Fibroblast of the aortic adventitia (primary cell): ENCODE results near the gene NCAM2. TPM values are rescaled to one million over a fixed set of nuclear protein-coding genes. Genes with fewer than 3 reads are reported as not detected.
A peak's percentile ranks its signal among the peaks of the same experiment; 100 is the strongest.

Source experiments
- DNase-seq: peaks from one replicate; pipeline ENCODE4 v3.0.0-alpha.2; 2010; ENCODE audit warnings: low read depth
- H3K4me3 ChIP-seq: 2 replicates; pipeline ENCODE4 v1.5.1; 2011; ENCODE audit warnings: low read depth, mild to moderate bottlenecking, control low read depth, low read length, moderate library complexity
- total RNA-seq: library from RNA; depleted of rRNA; stranded (reverse); fragments of >200 nt; gene quantifications from 2 replicates; pipeline ENCODE4 v1.2.3, GENCODE V29; 2012; ENCODE audit warnings: low replicate concordance
- TF ChIP-seq, protein P1 (sequence below): IDR thresholded peaks from 2 replicates; pipeline ENCODE4 v1.5.1; 2011; ENCODE audit warnings: mild to moderate bottlenecking, low read length, control low read depth, inconsistent platforms; ENCODE audit not compliant: insufficient read depth

The NCAM2 gene
- total RNA-seq, 1 donor, result 19.4 TPM

DNA sequence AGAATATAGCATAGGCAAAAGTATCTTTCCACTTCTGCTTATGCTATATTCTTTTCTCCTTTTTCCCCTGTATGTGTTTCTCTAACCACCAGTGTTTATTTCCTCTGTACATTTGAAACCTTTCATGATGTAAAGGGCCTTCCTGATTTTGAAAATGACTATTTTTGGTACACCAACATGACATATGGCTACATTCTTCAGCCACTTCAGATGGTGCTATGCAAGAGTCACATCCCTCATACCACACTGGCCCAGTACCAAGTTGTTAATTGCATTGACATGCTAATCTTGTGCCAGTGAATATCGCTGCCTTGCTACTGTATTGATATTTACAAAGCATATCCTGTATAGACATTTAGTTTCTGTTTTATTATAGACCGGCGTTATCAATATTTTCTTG is 408.7 kb downstream of the NCAM2 start:
- no peak for DNase-seq

DNA sequence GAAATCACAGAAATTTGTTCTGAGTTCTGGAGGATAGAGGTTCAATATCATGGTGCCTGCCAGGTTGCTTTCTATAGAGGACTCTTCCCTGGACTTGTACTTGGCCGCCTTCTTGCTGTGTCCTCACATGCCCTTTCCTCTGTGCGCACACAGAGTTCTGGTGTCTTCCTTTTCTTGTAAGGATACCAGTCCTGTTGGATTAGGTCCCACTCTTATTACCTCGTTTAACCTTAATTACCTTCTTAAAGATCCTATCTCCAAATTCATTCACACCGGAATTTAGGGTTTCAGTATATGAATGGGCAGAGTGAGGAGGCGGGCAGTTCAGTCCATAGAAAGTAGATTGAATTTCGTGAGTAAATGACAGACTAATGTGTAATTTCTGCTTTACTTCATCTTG is 413.9 kb downstream of the NCAM2 start:
- TF ChIP-seq, protein P1, sequence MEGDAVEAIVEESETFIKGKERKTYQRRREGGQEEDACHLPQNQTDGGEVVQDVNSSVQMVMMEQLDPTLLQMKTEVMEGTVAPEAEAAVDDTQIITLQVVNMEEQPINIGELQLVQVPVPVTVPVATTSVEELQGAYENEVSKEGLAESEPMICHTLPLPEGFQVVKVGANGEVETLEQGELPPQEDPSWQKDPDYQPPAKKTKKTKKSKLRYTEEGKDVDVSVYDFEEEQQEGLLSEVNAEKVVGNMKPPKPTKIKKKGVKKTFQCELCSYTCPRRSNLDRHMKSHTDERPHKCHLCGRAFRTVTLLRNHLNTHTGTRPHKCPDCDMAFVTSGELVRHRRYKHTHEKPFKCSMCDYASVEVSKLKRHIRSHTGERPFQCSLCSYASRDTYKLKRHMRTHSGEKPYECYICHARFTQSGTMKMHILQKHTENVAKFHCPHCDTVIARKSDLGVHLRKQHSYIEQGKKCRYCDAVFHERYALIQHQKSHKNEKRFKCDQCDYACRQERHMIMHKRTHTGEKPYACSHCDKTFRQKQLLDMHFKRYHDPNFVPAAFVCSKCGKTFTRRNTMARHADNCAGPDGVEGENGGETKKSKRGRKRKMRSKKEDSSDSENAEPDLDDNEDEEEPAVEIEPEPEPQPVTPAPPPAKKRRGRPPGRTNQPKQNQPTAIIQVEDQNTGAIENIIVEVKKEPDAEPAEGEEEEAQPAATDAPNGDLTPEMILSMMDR, result no peak
- H3K4me3 ChIP-seq, result no peak overlapping the region
- no peak for DNase-seq

More for the DNA sequence above, 408.7 kb downstream of the NCAM2 start:
- TF ChIP-seq, protein P1, result no peak
- H3K4me3 ChIP-seq, result no peak overlapping the region

DNA sequence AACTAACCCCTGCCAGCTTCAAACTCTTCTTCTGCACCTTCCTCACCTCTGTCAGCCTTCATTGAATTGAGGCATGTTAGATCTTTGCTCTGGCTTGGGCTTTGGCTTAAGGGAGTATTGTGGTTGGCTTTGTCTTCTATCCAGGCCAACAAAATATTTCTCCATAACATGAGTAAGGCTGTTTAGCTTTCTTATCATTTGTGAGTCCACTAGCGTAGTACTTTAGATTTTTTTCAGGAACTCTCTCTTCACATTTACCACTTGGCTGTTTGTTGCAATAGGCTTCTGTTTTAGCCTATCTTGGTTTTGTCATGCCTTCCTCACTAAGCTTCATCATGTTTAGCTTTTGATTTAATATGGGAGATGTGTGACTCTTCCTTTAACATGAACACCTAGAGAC is 417.5 kb downstream of the NCAM2 start:
- H3K4me3 ChIP-seq, result no peak overlapping the region
- TF ChIP-seq, protein P1, result no peak
- peak; percentile 34 for DNase-seq

DNA sequence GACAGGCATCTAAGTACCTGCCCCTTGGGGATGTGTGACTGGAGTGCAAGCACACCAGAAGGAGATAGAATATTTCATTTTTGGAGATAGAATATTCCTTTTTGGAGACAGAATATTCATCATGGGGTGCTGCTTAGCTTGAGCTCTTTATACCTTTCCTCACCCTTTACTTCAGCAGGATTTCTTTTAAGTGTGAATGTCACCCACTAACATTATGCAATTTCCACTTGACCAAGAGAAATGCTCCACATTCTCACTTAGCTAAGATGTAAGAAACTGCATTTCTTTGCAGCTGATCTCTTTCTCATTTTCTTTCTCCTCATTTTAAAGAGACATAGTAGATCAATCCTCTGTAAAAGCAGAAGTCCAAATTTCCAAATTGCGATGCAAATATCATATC is 436.7 kb downstream of the NCAM2 start:
- TF ChIP-seq, protein P1, result no peak
- H3K4me3 ChIP-seq, result no peak overlapping the region
- no peak for DNase-seq

DNA sequence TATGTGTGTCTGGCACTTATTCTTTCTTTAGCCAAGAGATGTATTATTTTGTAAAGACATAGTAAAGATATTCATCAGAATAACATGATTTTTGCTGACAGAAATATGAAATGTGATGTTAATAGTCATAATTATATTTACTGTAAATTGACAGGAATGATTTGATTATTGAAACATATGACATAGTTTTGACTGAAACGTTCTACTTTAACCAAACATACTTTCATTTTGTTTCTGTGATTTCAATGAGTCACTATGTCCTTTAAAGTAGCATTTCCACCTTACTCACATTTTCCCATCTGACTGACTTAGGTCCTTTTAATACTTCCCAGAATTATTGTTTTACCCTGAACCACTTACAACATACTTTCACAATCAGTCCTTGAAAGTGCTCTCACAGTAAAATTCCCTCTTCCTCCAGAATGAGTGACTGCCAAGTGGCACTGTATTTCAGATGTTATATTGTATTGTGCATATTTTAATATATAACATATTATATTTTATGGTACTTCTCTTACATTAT is 437.9 kb downstream of the NCAM2 start:
- TF ChIP-seq, protein P1, result no peak
- H3K4me3 ChIP-seq, result no peak overlapping the region
- DNase-seq, result peak; percentile 34

DNA sequence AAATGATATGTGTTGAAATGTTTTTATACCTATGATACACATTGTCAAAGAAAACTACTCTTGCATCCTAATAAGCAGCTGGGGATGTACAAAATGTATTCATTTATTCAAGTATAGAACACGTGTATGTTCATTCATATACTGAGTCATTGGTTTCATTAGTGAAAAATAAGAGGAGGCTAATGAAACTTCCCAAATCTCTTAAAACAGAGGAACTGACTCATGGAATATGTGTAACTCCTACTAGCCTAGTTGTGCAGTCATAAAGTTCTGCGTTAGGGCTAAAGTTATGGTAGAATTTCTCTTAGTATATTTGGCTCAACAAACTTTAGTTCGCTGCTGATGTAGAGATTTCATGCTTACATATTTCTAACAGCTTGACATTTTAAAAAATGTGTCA is 441.6 kb downstream of the NCAM2 start:
- DNase-seq, result no peak
- TF ChIP-seq, protein P1, result no peak
- H3K4me3 ChIP-seq, result no peak overlapping the region

DNA sequence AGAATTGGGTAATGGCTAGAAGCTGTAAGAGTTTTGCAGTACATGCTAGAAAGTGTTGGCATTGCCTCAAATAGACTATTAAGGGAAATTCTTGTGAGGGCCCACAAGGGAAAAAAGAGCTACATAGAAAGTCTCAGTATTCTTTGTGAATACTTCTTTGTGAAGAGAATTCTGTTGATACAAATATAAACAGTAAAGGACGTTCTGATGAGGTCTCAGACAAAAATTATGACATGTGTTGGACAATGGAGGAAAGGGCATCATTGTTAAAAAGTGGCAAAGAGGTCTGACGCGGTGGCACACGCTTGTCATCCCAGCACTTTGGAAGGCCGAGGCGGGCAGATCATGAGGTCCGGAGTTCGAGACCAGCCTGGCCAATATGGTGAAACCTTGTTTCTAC is 458.9 kb downstream of the NCAM2 start:
- no peak for DNase-seq
- H3K4me3 ChIP-seq, result no peak overlapping the region
- TF ChIP-seq, protein P1, result no peak
